ENCODE measurements around the gene GID4.
A peak's percentile ranks its signal among the peaks of the same experiment; 100 is the strongest.

The GID4 gene

GRCh38 chr17:18016426-18016825, 22.8 kb upstream of the GID4 start:
- DNase-seq (ENCODE audit: low spot score) = no peak

- DNase-seq (ENCODE audit: low spot score) = no peak
Observed at GRCh38 chr17:18017958-18018357, 21.2 kb upstream of the GID4 start.

- DNase-seq (ENCODE audit: low spot score) = no peak
Observed at GRCh38 chr17:18018411-18018921, 20.7 kb upstream of the GID4 start.

- DNase-seq (ENCODE audit: low spot score) = no peak
Observed at GRCh38 chr17:18019838-18020154, 19.4 kb upstream of the GID4 start.

GRCh38 chr17:18020971-18021370, 18.2 kb upstream of the GID4 start:
- DNase-seq (ENCODE audit: low spot score) = no peak

- no peak for DNase-seq (ENCODE audit: low spot score)
Observed at GRCh38 chr17:18021372-18021771, 17.8 kb upstream of the GID4 start.

GRCh38 chr17:18025241-18025944, 13.8 kb upstream of the GID4 start:
- peak; percentile 27 for DNase-seq (ENCODE audit: low spot score)

- peak; percentile 44 for DNase-seq (ENCODE audit: low spot score)
Observed at GRCh38 chr17:18025945-18026776, 13.0 kb upstream of the GID4 start.

GRCh38 chr17:18027280-18027679, 11.9 kb upstream of the GID4 start:
- no peak for DNase-seq (ENCODE audit: low spot score)

GRCh38 chr17:18028114-18028951, 10.9 kb upstream of the GID4 start:
- no peak for DNase-seq (ENCODE audit: low spot score)

- no peak for DNase-seq (ENCODE audit: low spot score)
Observed at GRCh38 chr17:18028952-18029540, 10.2 kb upstream of the GID4 start.

- DNase-seq (ENCODE audit: low spot score) = no peak
Observed at GRCh38 chr17:18031955-18032354, 7.3 kb upstream of the GID4 start.

- peak; percentile 76 for DNase-seq (ENCODE audit: low spot score)
Observed at GRCh38 chr17:18033442-18034099, 5.6 kb upstream of the GID4 start.

- DNase-seq (ENCODE audit: low spot score) = no peak
Observed at GRCh38 chr17:18035704-18036103, 3.5 kb upstream of the GID4 start.

- DNase-seq (ENCODE audit: low spot score) = no peak
Observed at GRCh38 chr17:18037486-18037885, 1.7 kb upstream of the GID4 start.

GRCh38 chr17:18038149-18038850, 908 bp upstream of the GID4 start:
- DNase-seq (ENCODE audit: low spot score) = no peak

- no peak for DNase-seq (ENCODE audit: low spot score)
Observed at GRCh38 chr17:18039535-18040260, 490 bp downstream of the GID4 start.

- DNase-seq (ENCODE audit: low spot score) = no peak
Observed at GRCh38 chr17:18040261-18040858, 1.2 kb downstream of the GID4 start.

GRCh38 chr17:18041776-18042175, 2.6 kb downstream of the GID4 start:
- no peak for DNase-seq (ENCODE audit: low spot score)

- DNase-seq (ENCODE audit: low spot score) = no peak
Observed at GRCh38 chr17:18042983-18043382, 3.8 kb downstream of the GID4 start.

Measured in putamen (tissue), 1 donor.